CMK (cell line): ENCODE results near the gene CCDC154.
"Not testable (repeated sequence)": the region's sequence is repeated elsewhere in the genome, so short reads cannot be mapped to it uniquely, and the experiment has no call there.

Experiments
- DNase-seq: peaks from one replicate; pipeline ENCODE4 v3.0.0-alpha.2; 2010; ENCODE audit warnings: low read depth

The CCDC154 gene

DNA sequence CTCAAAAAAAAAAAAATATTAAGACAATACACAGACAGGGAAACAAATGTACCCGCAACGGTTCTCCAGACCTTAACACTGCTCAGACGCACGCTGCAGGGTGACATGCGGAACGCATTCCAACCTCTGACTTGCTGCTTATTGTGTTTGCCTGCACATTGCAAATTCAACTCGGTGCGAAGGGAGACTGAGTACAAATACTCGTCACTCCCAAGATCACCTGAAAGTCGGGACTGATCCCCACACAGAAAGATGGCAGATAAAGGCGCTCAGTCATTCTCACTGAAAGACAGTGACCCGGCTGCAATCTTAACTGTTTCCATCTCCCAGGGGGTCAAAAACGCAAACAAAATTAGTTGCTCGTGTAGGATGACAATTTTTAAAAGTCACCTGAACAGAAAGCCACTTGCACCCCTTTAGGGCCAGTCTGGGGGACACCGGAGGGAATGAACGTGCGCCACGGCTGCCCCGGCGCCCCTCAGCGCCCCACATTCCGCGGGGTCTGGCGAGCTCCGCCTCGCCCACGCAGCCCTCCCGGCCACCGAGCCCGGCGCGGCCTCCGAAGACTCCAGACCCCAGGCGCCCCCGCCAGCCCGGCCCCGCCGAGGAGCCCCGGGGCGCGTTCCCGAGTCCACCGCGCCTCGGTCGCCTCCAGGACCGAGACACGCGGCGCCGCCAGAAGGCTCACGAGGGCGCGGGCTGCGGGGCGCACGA lies 29.9 kb upstream of the CCDC154 start:
- DNase-seq: no peak

GRCh38 chr16:1472974-1473373 lies 28.6 kb upstream of the CCDC154 start:
- no peak for DNase-seq

- no peak for DNase-seq
Measured at GRCh38 chr16:1471569-1472194, 27.3 kb upstream of the CCDC154 start.

GRCh38 chr16:1470481-1471251 lies 26.3 kb upstream of the CCDC154 start:
- DNase-seq: no peak

DNA sequence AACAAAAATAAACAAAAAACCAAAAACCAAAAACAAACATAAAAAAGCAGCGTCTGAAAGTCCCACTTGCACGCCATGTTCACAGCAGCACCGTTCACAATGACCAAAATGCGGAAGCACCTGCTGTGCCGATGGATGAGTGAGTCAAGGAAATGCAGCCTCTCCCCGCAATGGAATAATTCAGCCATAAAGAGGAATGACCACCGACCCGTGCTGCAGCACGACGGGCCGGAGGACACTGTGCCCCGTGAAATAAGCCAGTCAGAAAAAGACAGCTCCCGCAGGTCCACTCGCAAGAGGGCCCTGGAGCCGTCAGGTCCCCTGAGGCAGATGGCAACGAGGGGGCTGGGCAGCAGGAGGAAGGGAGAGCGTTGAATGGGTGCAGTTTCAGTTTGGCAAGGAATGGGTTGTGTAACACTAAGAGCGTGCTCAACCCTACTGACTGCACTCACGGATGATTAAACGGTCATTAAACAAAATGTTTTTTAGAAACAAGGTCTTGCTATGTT lies 25.4 kb upstream of the CCDC154 start:
- no peak for DNase-seq

DNA sequence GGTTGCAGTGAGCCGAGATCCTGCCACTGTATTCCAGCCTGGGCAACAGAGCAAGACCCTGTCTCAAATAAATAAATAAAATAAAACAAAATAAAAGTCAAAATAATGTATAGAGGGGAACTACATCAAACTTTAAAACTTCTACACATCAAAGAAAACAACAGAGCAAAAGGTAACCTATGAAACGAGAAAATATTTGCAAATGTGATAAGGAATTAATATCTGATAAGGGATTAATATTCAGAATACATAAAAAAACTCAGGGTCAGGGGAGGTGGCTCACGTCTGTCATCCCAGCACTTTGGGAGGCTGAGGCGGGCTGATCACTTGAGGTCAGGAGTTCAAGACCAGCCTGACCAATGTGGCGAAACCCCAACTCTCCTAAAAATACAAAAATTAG lies 24.8 kb upstream of the CCDC154 start:
- not testable (repeated sequence) for DNase-seq

DNA sequence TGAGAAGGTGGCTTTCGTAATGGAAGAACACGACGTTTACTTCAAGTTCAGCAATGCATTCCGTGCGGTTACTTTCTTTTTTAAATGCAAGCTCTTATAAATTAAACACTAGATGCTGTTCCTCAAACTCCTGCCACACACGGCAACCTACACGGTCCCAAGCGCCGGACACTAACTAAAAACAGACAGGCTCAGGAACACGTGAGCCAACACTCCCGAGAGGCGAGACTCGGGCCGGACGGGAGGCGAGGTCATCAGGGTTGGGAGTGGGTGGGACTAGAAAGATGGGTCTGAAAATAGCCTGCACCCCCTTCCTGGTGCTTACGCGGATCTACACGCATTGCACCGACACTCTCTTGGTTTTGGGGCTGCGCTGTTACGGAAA lies 24.1 kb upstream of the CCDC154 start:
- no peak for DNase-seq

GRCh38 chr16:1466968-1467521 lies 22.7 kb upstream of the CCDC154 start:
- DNase-seq: no peak

DNA sequence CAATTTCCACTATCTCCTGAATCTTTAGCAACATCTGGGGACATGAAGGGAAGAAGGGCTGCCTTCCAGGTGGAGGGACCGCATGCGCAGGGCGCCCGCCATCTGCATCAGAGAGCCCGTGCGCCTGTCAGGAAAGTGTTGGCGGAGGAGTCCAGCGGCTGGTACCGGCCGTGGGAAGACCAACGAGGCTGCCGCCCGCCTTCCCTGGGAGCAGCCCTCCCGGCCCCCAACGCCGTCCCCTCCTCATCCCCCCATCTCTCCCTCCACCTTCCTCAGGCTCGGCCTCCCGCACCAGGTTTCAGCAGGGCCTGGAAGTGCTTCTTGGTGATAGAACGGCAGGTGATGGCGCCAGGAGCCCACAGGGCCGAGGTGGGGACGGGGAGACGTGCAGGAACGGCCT lies 21.7 kb upstream of the CCDC154 start:
- no peak for DNase-seq

DNA sequence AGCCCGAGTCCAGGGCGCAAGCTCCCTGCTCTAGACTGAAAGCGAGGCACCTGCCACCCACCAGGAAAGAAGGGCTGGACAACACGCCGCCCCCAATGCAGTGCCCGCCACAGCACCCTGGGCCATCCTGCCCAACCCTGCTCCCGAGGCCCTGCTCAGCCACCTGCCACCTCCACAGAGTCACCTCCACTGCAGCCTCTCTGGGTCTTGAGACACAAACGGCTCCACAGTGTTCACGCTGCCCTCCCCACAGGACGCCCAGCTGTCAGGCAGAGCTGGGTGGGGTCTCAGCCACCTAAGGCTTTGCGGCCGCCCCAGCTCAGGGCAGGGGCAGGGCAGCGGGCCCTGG lies 21.2 kb upstream of the CCDC154 start:
- no peak for DNase-seq

- DNase-seq: no peak
Measured at GRCh38 chr16:1464894-1465566, 20.7 kb upstream of the CCDC154 start.

GRCh38 chr16:1464196-1464893 lies 20.0 kb upstream of the CCDC154 start:
- no peak for DNase-seq

DNA sequence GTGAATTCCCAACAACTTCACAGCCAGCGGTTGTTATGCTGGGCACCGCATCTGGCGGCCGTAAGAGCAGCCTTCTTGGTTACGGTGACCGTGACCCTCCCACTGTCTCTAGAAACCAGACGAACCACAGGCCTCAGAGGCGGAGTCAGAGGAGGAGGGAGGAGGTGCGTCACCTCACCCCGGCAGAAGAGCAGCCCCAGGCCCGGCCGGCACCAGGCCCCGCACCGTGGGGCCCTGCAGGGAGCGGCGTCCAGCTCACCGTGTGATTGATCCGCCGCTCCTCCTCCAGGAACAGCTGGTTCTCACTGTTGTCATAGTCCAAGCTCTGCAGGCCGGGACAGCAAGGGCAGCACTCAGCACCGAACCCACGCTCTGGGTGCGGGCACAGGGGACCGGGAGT lies 16.8 kb upstream of the CCDC154 start:
- no peak for DNase-seq

- no peak for DNase-seq
Measured at GRCh38 chr16:1460602-1461138, 16.3 kb upstream of the CCDC154 start.

DNA sequence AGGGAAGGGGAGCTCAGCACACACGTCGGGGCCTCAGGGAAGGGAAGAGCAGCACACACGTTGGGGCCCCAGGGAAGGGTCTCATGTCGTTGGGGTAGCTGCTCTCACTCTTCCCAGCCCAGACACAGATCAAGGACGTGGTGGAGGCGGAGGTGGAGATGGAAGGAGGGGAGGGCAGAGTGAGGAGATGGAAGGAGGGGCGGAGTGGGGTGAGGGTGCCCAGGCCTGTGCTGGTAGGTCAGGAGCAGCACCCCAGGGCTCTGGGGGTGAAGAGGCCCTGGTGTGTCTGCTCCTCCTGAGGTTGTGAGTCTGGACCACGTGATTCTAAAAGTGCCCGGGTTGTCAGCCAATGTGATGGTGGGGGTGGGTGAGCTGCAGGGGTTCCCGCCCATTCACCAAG lies 15.6 kb upstream of the CCDC154 start:
- DNase-seq: no peak

DNA sequence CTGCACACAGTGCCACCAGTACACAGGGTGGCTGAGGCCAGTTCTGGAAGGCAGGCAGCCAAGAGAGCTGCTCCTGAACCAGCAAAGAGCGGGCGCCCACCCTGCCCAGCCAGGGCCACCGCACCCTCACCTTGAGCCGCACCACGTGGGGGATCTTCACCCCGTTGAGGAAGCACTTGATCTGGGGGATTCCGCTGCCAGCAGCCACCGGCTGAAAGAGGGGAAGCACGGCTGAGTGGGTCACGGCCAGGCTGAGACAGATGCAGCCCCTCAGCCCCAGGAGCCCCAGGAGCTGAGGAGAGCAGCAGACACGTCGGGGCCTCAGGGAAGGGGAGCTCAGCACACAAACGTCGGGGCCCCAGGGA lies 14.6 kb upstream of the CCDC154 start:
- no peak for DNase-seq

DNA sequence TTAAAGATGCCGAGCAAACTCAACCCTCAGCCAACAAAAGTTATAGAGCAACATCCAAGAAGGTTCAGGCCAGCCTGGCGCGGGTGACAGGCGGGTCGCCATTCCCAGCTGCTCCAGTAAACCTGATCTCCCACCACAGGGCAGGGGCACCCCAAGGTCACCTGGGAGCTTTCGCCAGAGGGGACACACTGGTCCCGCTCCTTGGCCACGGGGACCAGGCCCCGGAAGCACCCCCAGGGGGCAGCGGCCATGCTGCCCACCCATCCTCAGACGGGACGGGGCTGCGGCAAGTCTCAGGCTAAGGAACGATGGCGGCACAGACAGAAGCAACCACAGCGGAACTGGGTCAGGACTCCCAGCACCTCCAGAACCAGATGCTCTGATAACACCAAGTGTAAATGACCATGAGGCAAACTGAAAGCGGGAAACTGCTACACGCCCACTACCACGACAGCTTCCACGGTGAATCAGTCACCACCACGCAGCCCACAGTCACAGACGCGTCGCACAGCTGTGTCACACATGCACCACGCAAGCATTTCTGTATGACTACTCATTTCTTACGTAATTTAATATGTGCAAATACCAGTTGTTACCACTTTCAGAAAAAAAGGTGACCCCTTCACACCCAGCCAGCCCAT lies 14.1 kb upstream of the CCDC154 start:
- no peak for DNase-seq

DNA sequence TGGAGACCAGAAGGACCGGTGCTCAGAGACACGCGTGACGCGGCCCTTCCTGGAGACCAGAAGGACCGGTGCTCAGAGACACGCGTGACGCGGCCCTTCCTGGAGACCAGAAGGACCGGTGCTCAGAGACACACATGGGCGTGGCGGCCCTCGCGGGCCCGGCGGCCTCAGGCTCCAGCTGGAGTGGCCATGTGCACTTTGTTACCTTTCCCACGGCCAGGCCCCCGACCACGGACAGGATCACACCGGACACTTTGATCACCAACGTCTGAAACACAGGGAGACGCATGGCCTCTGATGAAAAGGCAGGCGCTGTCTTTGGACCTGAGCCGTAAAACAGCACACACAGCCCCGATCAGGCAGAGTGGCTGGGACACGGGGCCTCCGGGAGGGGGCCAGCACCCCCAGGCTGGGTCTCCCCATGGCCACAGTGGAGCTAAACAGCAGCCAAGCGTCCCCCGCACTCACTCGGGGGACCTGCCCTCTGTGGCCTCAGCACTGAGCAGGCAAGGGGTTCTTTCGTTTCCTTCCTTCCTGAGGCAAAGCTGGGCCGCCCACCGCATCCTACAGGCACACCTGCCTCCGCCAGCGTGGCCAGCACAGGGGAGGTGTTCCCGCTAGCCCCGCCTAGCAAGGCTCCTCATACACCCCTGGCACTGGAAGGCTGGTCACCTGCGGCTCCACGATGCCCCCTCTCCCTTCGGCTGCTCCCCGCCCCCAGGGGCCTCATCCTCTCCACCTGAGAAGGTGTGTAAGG lies 13.3 kb upstream of the CCDC154 start:
- no peak for DNase-seq

GRCh38 chr16:1456951-1457350 lies 12.6 kb upstream of the CCDC154 start:
- DNase-seq: no peak
